GM12875 (cell line): ENCODE data around the gene CASP10.
"Not testable (repeated sequence)": the region's sequence is repeated elsewhere in the genome, so short reads cannot be mapped to it uniquely, and the experiment has no call there.

ENCODE experiments used
- H3K4me3 ChIP-seq: one replicate; pipeline ENCODE4 v1.5.1; 2011; ENCODE audit warnings: low read depth, low read length, control low read depth
- TF ChIP-seq, protein P1 (sequence below): IDR thresholded peaks from 2 replicates; pipeline ENCODE4 v1.5.1; 2011; ENCODE audit warnings: low read depth, mild to moderate bottlenecking, control low read depth, inconsistent platforms, low read length, moderate library complexity, borderline replicate concordance; ENCODE audit not compliant: insufficient read depth

The CASP10 gene

DNA sequence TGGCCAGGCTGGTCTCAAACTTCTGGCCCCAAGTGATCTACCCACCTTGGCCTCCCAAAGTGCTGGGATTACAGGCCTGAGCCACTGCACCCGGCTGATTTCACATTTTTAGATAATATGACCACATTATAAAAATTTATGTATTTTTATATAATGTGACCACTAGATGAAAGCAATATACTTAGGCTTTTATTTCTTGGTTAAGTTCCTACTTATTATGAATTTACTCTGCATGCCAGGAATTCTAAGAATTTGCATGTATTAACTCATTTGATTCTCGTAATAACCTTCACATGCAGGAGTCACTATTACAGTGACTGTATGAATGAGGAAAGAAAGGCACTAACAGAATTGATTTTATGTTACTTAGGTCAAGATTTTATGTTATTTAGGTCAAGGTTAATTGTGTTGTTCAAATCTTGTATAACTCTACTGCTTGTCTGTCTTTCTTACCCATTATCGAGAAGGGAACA, 51.8 kb downstream of the CASP10 start:
- TF ChIP-seq, protein P1, sequence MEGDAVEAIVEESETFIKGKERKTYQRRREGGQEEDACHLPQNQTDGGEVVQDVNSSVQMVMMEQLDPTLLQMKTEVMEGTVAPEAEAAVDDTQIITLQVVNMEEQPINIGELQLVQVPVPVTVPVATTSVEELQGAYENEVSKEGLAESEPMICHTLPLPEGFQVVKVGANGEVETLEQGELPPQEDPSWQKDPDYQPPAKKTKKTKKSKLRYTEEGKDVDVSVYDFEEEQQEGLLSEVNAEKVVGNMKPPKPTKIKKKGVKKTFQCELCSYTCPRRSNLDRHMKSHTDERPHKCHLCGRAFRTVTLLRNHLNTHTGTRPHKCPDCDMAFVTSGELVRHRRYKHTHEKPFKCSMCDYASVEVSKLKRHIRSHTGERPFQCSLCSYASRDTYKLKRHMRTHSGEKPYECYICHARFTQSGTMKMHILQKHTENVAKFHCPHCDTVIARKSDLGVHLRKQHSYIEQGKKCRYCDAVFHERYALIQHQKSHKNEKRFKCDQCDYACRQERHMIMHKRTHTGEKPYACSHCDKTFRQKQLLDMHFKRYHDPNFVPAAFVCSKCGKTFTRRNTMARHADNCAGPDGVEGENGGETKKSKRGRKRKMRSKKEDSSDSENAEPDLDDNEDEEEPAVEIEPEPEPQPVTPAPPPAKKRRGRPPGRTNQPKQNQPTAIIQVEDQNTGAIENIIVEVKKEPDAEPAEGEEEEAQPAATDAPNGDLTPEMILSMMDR = no peak
- H3K4me3 ChIP-seq = no peak overlapping the region

DNA sequence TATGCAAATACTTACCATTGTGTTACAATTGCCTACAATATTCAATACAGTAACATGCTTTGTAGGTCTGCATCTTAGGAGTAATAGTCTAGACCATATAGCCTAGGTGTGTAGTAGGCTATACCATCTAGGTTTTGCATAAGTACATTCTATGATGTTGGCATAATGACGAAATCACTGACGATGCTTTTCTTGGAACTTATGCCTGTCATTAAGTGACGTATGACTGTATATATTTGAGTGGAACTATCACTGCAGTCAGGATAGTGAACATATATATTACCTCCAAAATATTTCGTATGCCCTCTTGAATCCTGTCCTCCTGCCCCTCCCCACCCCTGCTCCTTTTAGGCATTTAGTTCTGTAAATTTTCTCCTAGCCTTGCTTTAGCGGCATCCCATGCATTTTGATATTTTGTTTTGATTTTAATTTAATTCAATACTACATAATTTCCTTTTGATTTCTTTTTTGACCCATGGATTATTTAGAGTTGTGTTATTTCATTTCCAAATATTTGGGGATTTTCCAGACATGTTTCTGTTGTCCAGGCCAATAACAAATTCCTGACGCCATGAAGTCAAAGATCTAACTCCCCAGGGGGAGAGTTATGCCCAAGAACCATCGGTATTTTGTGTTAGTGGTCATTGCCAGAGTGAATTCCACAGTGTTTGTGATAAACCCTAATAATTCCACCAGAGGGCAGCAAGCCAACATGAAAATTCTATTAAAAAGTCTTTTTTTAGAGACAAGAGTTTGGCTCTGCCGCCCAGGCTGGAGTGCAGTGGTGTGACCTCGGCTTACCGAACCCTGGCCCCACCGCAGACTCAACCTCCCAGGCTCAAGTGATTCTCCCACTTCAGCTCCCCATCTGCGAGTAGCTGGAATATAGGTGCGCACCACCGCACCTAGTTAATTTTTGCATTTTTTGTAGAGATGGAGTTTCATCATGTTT, 53.2 kb downstream of the CASP10 start:
- H3K4me3 ChIP-seq = no peak overlapping the region
- TF ChIP-seq, protein P1 = peak; percentile 31; the same call in 1 of the 2 replicates

DNA sequence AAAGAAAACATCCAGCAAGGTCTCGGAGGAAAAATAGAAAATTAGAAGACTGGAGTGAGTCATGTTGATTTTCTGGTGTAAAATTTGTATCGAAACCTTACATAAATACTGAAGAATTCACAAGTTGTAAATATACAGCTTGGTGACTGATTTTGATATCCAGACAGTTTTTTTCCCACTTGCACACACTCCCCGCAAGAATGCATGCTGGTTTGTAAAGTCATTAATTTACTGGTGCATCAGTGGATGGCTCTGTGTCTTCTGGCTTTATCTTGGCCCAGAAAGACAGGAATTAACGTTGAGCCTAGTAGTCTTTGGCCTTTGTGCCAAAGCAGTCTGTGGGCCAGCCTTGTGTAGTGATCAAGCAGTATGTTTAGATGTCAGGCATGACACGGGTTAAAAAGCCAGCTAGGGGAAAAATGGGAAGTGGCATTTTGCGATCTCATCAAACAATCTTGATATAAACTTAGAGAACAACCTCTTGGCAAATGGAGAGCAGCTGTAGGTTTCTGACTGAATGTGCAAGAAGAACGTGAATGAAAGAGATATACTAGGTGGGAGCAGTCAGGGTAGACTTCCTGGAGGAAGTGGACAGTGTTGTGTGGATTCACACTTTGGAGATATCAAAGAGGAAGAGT, 54.7 kb downstream of the CASP10 start:
- TF ChIP-seq, protein P1 = no peak
- no peak overlapping the region for H3K4me3 ChIP-seq

DNA sequence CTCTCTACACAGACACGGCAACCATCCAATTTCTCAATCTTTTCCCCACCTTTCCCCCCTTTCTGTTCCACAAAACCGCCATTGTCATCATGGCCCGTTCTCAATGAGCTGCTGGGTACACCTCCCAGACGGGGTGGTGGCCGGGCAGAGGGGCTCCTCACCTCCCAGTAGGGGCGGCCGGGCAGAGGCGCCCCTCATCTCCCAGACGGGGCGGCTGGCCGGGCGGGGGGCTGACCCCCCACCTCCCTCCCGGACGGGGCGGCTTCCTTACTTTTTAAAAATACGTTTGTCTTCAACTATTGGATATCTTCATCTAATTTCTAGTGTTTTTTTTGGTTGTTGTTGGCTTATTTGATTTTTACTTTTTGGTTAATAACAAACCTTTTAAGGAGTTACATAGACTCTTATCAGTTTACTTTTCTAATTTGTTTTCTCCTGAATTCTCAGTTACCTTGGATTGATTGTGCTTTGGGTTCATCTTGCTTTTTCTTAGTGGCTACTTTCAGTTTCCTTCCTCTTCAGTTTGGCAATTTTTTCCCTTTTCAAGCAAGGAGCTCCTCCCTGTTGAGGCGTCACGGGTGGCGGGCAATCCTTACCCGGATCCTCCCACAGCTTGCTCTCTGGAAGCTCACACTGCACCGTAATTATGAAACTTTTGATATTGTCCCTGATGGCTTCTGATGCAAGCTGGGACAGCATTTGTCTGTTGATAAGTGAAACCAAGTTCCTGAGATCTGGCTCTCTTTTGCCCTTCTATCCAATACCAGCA, 56.4 kb downstream of the CASP10 start:
- H3K4me3 ChIP-seq = not testable (repeated sequence)

DNA sequence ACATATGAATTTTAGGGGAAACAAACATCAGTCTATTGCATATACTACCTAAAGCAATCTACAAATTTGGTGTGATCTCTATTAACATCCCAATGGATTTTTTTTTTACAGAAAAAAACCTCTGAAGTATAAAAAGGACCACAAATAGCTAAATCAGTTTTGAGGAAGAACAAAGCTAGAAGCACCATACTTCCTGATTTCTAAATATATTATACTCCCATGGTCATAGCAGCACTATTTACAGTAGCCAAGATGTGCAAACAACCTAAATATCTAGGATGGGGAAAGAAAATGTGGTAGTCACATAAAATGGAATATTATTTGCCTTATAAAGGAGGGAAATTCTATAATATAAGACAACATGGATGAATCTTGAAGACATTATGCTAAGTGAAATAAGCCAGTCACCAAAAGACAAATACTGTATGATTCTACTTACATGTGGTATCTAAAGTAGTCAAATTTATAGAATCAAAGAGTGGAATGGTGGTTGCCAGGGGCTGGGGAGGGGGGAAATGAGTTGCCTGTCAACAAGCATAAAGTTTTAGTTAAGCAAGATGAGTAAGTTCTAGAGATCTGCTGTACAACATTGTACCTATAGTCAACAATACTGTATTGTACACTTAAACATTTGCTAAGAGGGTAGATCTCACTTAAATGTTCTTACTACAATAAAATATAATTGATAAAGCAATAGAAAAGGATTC, 59.8 kb downstream of the CASP10 start:
- no peak overlapping the region for H3K4me3 ChIP-seq
- TF ChIP-seq, protein P1 = no peak

DNA sequence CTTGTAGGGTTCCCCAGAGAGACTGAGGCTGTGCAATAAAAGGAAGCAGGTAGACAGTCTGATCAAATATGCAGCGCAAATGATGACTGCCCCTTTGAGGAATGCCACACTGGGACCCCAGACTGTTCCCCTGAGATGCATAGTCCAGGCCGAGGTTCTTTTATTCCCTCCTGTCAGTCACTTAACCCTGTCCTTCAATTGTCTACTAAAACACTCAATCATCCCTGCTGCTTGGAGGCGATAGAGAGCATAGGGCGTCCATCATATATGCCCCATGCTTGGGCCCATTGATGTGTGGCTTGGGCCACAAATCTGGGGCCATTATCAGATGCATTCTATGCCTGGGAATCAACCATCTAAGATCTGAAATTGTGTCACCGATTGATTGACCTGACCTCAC, 61.9 kb downstream of the CASP10 start:
- TF ChIP-seq, protein P1 = no peak
- no peak overlapping the region for H3K4me3 ChIP-seq

DNA sequence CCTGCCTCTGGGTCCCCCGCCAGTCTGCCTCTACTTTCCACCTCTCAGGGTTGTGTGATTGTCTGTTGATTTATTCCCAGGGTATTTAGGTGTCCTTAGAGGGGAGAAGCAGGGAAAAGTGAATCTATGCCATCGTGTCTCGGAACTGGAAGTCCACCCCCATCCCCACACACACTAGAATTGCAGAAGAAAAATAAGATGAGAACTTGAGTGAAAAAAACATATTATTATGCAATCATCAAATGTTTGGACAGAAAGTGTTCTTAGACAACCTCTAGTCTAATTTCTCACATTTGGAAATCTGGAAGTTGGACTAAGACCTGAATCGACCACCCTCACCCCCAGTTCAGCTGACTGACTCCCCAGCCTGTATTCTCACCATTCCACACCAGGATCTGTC, 63.3 kb downstream of the CASP10 start:
- TF ChIP-seq, protein P1 = no peak
- no peak overlapping the region for H3K4me3 ChIP-seq
